ENCODE measurements around the gene FXYD6. TPM values are rescaled to one million over a fixed set of nuclear protein-coding genes. Genes with fewer than 3 reads are reported as not detected.

Gene FXYD6
- polyA plus RNA-seq, 2 of the 4 experiments (the other 2 are of a cell fraction): 0.26 to 0.49 TPM

Other genes starting within 250 kb of the FXYD6 start
- gene DSCAML1, start 79.4 kb downstream of the FXYD6 start, polyA plus RNA-seq (2011; rRNA removed): 0.22 and 0.31 TPM in 2 replicates
- gene DSCAML1, start 79.4 kb downstream of the FXYD6 start, polyA plus RNA-seq (2017; fragmentation: RNase III; extraction: RNeasy Plus Mini Kit Qiagen cat#74134 plus additional on column Dnase treatment): 0.12 to 0.13 TPM (median 0.12 TPM) in 3 replicates
- gene FXYD2, start 51.9 kb downstream of the FXYD6 start, polyA plus RNA-seq (2011; rRNA removed): 23.7 and 25.9 TPM in 2 replicates
- gene FXYD2, start 51.9 kb downstream of the FXYD6 start, polyA plus RNA-seq (2017; fragmentation: RNase III; extraction: RNeasy Plus Mini Kit Qiagen cat#74134 plus additional on column Dnase treatment): 29.7 to 55.6 TPM (median 48.9 TPM) in 3 replicates
- gene TMPRSS13, start 52.7 kb upstream of the FXYD6 start, polyA plus RNA-seq (2011; rRNA removed): not detected in 2 replicates
- not detected in 3 replicates for gene TMPRSS13, start 52.7 kb upstream of the FXYD6 start, polyA plus RNA-seq (2017; fragmentation: RNase III; extraction: RNeasy Plus Mini Kit Qiagen cat#74134 plus additional on column Dnase treatment)
- 0.16 and 0.17 TPM in 2 replicates for gene IL10RA, start 109.7 kb upstream of the FXYD6 start, polyA plus RNA-seq (2011; rRNA removed)
- gene IL10RA, start 109.7 kb upstream of the FXYD6 start, polyA plus RNA-seq (2017; fragmentation: RNase III; extraction: RNeasy Plus Mini Kit Qiagen cat#74134 plus additional on column Dnase treatment): 0.03 TPM in 1 of 3 replicates, not detected in the others
- not detected in 2 replicates for gene TMPRSS4, start 200.4 kb upstream of the FXYD6 start, polyA plus RNA-seq (2011; rRNA removed)
- gene TMPRSS4, start 200.4 kb upstream of the FXYD6 start, polyA plus RNA-seq (2017; fragmentation: RNase III; extraction: RNeasy Plus Mini Kit Qiagen cat#74134 plus additional on column Dnase treatment): not detected in 3 replicates
- gene SMIM35, start 210.3 kb upstream of the FXYD6 start, polyA plus RNA-seq (2011; rRNA removed): not detected in 2 replicates
- not detected in 3 replicates for gene SMIM35, start 210.3 kb upstream of the FXYD6 start, polyA plus RNA-seq (2017; fragmentation: RNase III; extraction: RNeasy Plus Mini Kit Qiagen cat#74134 plus additional on column Dnase treatment)